Left renal pelvis (tissue), 4 donors: ENCODE results near the gene ZNF205. TPM values are rescaled to one million over a fixed set of nuclear protein-coding genes. Genes with fewer than 3 reads are reported as not detected.
"Not testable (repeated sequence)": the region's sequence is repeated elsewhere in the genome, so short reads cannot be mapped to it uniquely, and the experiment has no call there.

ENCODE experiments used
- DNase-seq, 4 donors: peaks; one replicate each; pipeline ENCODE4 v3.0.0-alpha.2; 2013; ENCODE audit warnings: low read depth in 4 of 4, low spot score in 3 of 4
- polyA plus RNA-seq, 4 donors: library from polyadenylated mRNA; unstranded; fragments of 120-200 nt; gene quantifications; one replicate each; pipeline ENCODE4 v1.2.1, GENCODE V29; 2013; ENCODE audit not compliant: insufficient read length in 4 of 4

Gene ZNF205
- polyA plus RNA-seq, 4 donors: 13.1 to 20.6 (median 15.4) TPM

DNA sequence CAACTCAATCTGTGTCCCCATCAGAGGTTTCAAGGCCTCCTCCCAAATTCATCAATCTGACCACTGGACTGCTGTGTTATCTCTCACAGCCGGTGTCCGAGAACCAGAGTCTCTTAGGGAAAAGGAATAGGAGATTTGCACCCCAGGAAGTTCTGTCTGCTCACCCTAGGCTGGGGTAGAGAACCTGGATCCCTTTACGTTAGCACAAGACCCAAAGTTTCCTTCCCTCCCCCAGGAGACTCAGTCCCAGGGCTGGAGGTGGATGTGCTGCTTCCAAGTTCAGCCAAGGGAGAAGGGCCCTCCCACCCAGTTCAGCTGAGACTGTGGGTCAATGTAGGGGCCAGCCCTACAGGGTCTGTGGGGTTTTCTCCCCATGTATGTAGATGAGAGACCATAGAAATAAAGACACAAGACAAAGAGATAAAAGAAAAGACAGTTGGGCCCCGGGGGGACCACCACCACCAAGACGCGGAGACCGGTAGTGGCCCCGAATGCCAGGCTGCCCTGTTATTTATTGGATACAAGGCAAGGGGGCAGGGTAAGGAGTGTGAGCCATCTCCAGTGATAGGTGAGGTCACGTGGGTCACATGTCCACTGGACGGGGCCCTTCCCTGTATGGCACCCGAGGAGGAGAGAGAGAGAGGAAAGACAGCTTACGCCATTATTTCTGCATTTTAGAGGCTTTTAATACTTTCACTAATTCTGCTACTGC, 52.9 kb downstream of the ZNF205 start:
- no peak for DNase-seq

GRCh38 chr16:3166505-3166886, 54.1 kb downstream of the ZNF205 start:
- DNase-seq: no peak

GRCh38 chr16:3168729-3169128, 56.3 kb downstream of the ZNF205 start:
- not testable (repeated sequence) for DNase-seq

Other genes with a start within 250 kb of the ZNF205 start
- gene FLYWCH2, start 229.4 kb upstream of the ZNF205 start, polyA plus RNA-seq: 10 to 100 TPM; 21.1 to 30.0 (median 23.1) TPM
- 10 to 100 TPM; 14.9 to 35.3 (median 18.5) TPM for gene FLYWCH1, start 200.7 kb upstream of the ZNF205 start, polyA plus RNA-seq
- 1 to 10 TPM in 3 of 4 donors, not detected in 1; 1.4 to 2.2 (median 1.4) TPM for gene KREMEN2, start 148.3 kb upstream of the ZNF205 start, polyA plus RNA-seq
- gene PAQR4, start 143.2 kb upstream of the ZNF205 start, polyA plus RNA-seq: 10 to 100 TPM in 2 of 4 donors, 1 to 10 TPM in 2; 7.0 to 10.8 (median 9.8) TPM
- 10 to 100 TPM; 13.1 to 26.8 (median 16.5) TPM for gene PKMYT1, start 132.1 kb upstream of the ZNF205 start, polyA plus RNA-seq
- 1 to 10 TPM in 3 of 4 donors, under 1 TPM in 1; 0.87 to 4.7 (median 2.3) TPM for gene CLDN9, start 99.7 kb upstream of the ZNF205 start, polyA plus RNA-seq
- 10 to 100 TPM in 3 of 4 donors, 1 to 10 TPM in 1; 1.1 to 38.0 (median 32.7) TPM for gene CLDN6, start 94.4 kb upstream of the ZNF205 start, polyA plus RNA-seq
- gene TNFRSF12A, start 92.2 kb upstream of the ZNF205 start, polyA plus RNA-seq: 10 to 100 TPM in 2 of 4 donors, 1 to 10 TPM in 2; 4.4 to 19.3 (median 10.7) TPM
- gene HCFC1R1, start 88.6 kb upstream of the ZNF205 start, polyA plus RNA-seq: 100 to 1,000 TPM in 1 of 4 donors, 10 to 100 TPM in 3; 61.3 to 102 (median 72.0) TPM
- gene THOC6, start 88.6 kb upstream of the ZNF205 start, polyA plus RNA-seq: 10 to 100 TPM; 22.9 to 36.2 (median 28.0) TPM
- 1 to 10 TPM in 3 of 4 donors, under 1 TPM in 1; 0.07 to 7.7 (median 2.6) TPM for gene BICDL2, start 75.6 kb upstream of the ZNF205 start, polyA plus RNA-seq
- gene MMP25, start 66.0 kb upstream of the ZNF205 start, polyA plus RNA-seq: 1 to 10 TPM in 3 of 4 donors, under 1 TPM in 1; 0.67 to 2.7 (median 1.5) TPM
- gene IL32, start 46.9 kb upstream of the ZNF205 start, polyA plus RNA-seq: 10 to 100 TPM; 35.1 to 45.5 (median 36.3) TPM
- gene ZSCAN10, start 13.3 kb upstream of the ZNF205 start, polyA plus RNA-seq: under 1 TPM in 1 of 4 donors, not detected in 3; 0.20 TPM
- gene ZNF213, start 22.4 kb downstream of the ZNF205 start, polyA plus RNA-seq: 10 to 100 TPM; 10.1 to 15.9 (median 11.6) TPM
- gene OR1F1, start 75.6 kb downstream of the ZNF205 start, polyA plus RNA-seq: not detected
- 10 to 100 TPM; 12.0 to 14.9 (median 13.5) TPM for gene ZNF200, start 122.6 kb downstream of the ZNF205 start, polyA plus RNA-seq
- under 1 TPM; 0.22 to 0.47 (median 0.29) TPM for gene MEFV, start 144.0 kb downstream of the ZNF205 start, polyA plus RNA-seq
- 10 to 100 TPM; 44.0 to 53.6 (median 46.0) TPM for gene ZNF263, start 170.9 kb downstream of the ZNF205 start, polyA plus RNA-seq
- 10 to 100 TPM; 12.6 to 16.4 (median 13.4) TPM for gene TIGD7, start 192.8 kb downstream of the ZNF205 start, polyA plus RNA-seq
- 10 to 100 TPM; 39.4 to 57.7 (median 50.7) TPM for gene ZNF75A, start 192.9 kb downstream of the ZNF205 start, polyA plus RNA-seq
- gene OR2C1, start 243.3 kb downstream of the ZNF205 start, polyA plus RNA-seq: 1 to 10 TPM in 1 of 4 donors, under 1 TPM in 3; 0.31 to 1.0 (median 0.62) TPM